HEK293 (cell line): ENCODE measurements around the gene GARIN5A.

ENCODE experiments used
- CTCF ChIA-PET: fragments of 350-600 bp; formaldehyde crosslinking; extraction: SDS; loops from one replicate; lab custom pipeline; 2021; ENCODE audit warnings: antibody characterized with exemption; lab: Yijun Ruan, JAX
- POLR2A ChIA-PET: fragments of 300-600 bp; formaldehyde crosslinking; extraction: SDS; loops from one replicate; lab custom pipeline; 2020; ENCODE audit warnings: antibody characterized with exemption, inconsistent platforms; lab: Yijun Ruan, JAX
- H3K27ac ChIP-seq: fragments of 200-500 bp; sonication (Bioruptor generic); 2 replicates; pipeline ENCODE4 v1.5.1; 2014; ENCODE audit warnings: low read depth, low read length, control low read depth, inconsistent platforms; ENCODE audit errors: extremely low read depth
- H3K36me3 ChIP-seq, 2 experiments: fragments of 200-500 bp in 1 of 2; sonication (Bioruptor generic) in 1 of 2; 1 replicate in 1 of 2; 2 replicates in 1 of 2; pipeline ENCODE4 v1.5.1; 2014 to 2017; ENCODE audit warnings: inconsistent platforms in 2 of 2, low read length in 2 of 2; ENCODE audit not compliant: control insufficient read depth in 2 of 2, insufficient read depth in 1 of 2
- H3K4me1 ChIP-seq: fragments of 200-500 bp; sonication (Bioruptor generic); 2 replicates; pipeline ENCODE4 v1.5.1; 2014; ENCODE audit warnings: mild to moderate bottlenecking, low read length, inconsistent platforms; ENCODE audit not compliant: control insufficient read depth, insufficient read depth
- H3K4me3 ChIP-seq: 2 replicates; pipeline ENCODE4 v1.5.1; 2011; ENCODE audit warnings: low read depth, mild to moderate bottlenecking, control low read depth, low read length, moderate library complexity
- H3K9me3 ChIP-seq: fragments of 200-500 bp; sonication (Bioruptor generic); 2 replicates; pipeline ENCODE4 v1.5.1; 2014; ENCODE audit warnings: low read depth, low read length, inconsistent platforms; ENCODE audit not compliant: control insufficient read depth, insufficient read depth
- BCL11B ChIP-seq: fragments of 450-650 bp; formaldehyde crosslinking; IDR thresholded peaks from 2 replicates; pipeline ENCODE4 v1.5.1; 2016; ENCODE audit warnings: low read depth, missing biosample characterization, missing genetic modification characterization
- EGR2 ChIP-seq: fragments of 450-650 bp; formaldehyde crosslinking; IDR thresholded peaks from 2 replicates; pipeline ENCODE4 v1.5.1; 2016; ENCODE audit warnings: low read depth, missing biosample characterization, missing genetic modification characterization
- GLIS2 ChIP-seq: fragments of 450-650 bp; formaldehyde crosslinking; IDR thresholded peaks from 2 replicates; pipeline ENCODE4 v1.5.1; 2016; ENCODE audit warnings: missing biosample characterization, missing genetic modification characterization
- REPIN1 ChIP-seq: fragments of 450-650 bp; formaldehyde crosslinking; IDR thresholded peaks from 2 replicates; pipeline ENCODE4 v1.5.1; 2017; ENCODE audit warnings: missing biosample characterization, missing genetic modification characterization, low read depth
- SCRT1 ChIP-seq: fragments of 450-650 bp; formaldehyde crosslinking; IDR thresholded peaks from 2 replicates; pipeline ENCODE4 v1.5.1; 2016; ENCODE audit warnings: missing biosample characterization, missing genetic modification characterization, borderline replicate concordance
- SP7 ChIP-seq: fragments of 450-650 bp; formaldehyde crosslinking; IDR thresholded peaks from 2 replicates; pipeline ENCODE4 v1.5.1; 2016; ENCODE audit warnings: missing biosample characterization, missing genetic modification characterization
- TCF7L2 ChIP-seq: IDR thresholded peaks from 2 replicates; pipeline ENCODE4 v1.6.1; 2011; ENCODE audit warnings: low read depth, mild to moderate bottlenecking, inconsistent platforms, low read length, moderate library complexity, borderline replicate concordance
- ZBTB17 ChIP-seq: fragments of 450-650 bp; formaldehyde crosslinking; IDR thresholded peaks from 2 replicates; pipeline ENCODE4 v1.5.1; 2016; ENCODE audit warnings: missing biosample characterization, missing genetic modification characterization
- ZBTB8A ChIP-seq: fragments of 450-650 bp; formaldehyde crosslinking; IDR thresholded peaks from 2 replicates; pipeline ENCODE4 v1.5.1; 2016; ENCODE audit warnings: missing biosample characterization, missing genetic modification characterization
- ZNF10 ChIP-seq: fragments of 450-650 bp; formaldehyde crosslinking; IDR thresholded peaks from 2 replicates; pipeline ENCODE4 v1.5.1; 2017; ENCODE audit warnings: missing biosample characterization, missing genetic modification characterization
- ZNF169 ChIP-seq: fragments of 450-650 bp; formaldehyde crosslinking; IDR thresholded peaks from 2 replicates; pipeline ENCODE4 v1.5.1; 2016; ENCODE audit warnings: missing biosample characterization, missing genetic modification characterization
- ZNF221 ChIP-seq: fragments of 450-650 bp; formaldehyde crosslinking; IDR thresholded peaks from 2 replicates; pipeline ENCODE4 v1.5.1; 2017; ENCODE audit warnings: missing biosample characterization, missing genetic modification characterization, borderline replicate concordance
- ZNF24 ChIP-seq: fragments of 450-650 bp; formaldehyde crosslinking; IDR thresholded peaks from 2 replicates; pipeline ENCODE4 v1.5.1; 2016; ENCODE audit warnings: missing biosample characterization, missing genetic modification characterization
- ZNF248 ChIP-seq: fragments of 450-650 bp; formaldehyde crosslinking; IDR thresholded peaks from 2 replicates; pipeline ENCODE4 v1.5.1; 2017; ENCODE audit warnings: missing biosample characterization, missing genetic modification characterization
- ZNF37A ChIP-seq: fragments of 450-650 bp; IDR thresholded peaks from 2 replicates; pipeline ENCODE4 v1.5.1; 2018; ENCODE audit warnings: missing biosample characterization, missing genetic modification characterization
- ZNF473 ChIP-seq: fragments of 450-650 bp; formaldehyde crosslinking; IDR thresholded peaks from 2 replicates; pipeline ENCODE4 v1.5.1; 2017; ENCODE audit warnings: missing biosample characterization, missing genetic modification characterization
- ZNF510 ChIP-seq: fragments of 450-650 bp; formaldehyde crosslinking; IDR thresholded peaks from 2 replicates; pipeline ENCODE4 v1.5.1; 2018; ENCODE audit warnings: mild to moderate bottlenecking, missing genetic modification characterization, missing biosample characterization; ENCODE audit not compliant: insufficient replicate concordance
- ZNF518A ChIP-seq: fragments of 450-650 bp; formaldehyde crosslinking; conservative IDR thresholded peaks from 2 replicates; pipeline ENCODE4 v1.5.1; 2016; ENCODE audit warnings: low read depth, missing biosample characterization, missing genetic modification characterization
- ZNF548 ChIP-seq: fragments of 450-650 bp; formaldehyde crosslinking; IDR thresholded peaks from 2 replicates; pipeline ENCODE4 v1.5.1; 2016; ENCODE audit warnings: missing biosample characterization, missing genetic modification characterization
- ZNF560 ChIP-seq: fragments of 450-650 bp; formaldehyde crosslinking; IDR thresholded peaks from 2 replicates; pipeline ENCODE4 v1.5.1; 2017; ENCODE audit warnings: missing biosample characterization, missing genetic modification characterization, borderline replicate concordance
- ZNF600 ChIP-seq: fragments of 450-650 bp; formaldehyde crosslinking; IDR thresholded peaks from 2 replicates; pipeline ENCODE4 v1.5.1; 2016; ENCODE audit warnings: missing biosample characterization, missing genetic modification characterization
- ZNF626 ChIP-seq: fragments of 450-650 bp; sonication (Bioruptor Pico); formaldehyde crosslinking; IDR thresholded peaks from 2 replicates; pipeline ENCODE4 v1.5.1; 2018; ENCODE audit warnings: missing biosample characterization, missing genetic modification characterization, inconsistent platforms
- ZNF701 ChIP-seq: fragments of 450-650 bp; formaldehyde crosslinking; IDR thresholded peaks from 2 replicates; pipeline ENCODE4 v1.5.1; 2016; ENCODE audit warnings: missing biosample characterization, missing genetic modification characterization
- ZNF707 ChIP-seq: fragments of 450-650 bp; formaldehyde crosslinking; IDR thresholded peaks from 2 replicates; pipeline ENCODE4 v1.5.1; 2016; ENCODE audit warnings: missing biosample characterization, missing genetic modification characterization
- ZNF777 ChIP-seq: fragments of 450-650 bp; formaldehyde crosslinking; IDR thresholded peaks from 2 replicates; pipeline ENCODE4 v1.5.1; 2017; ENCODE audit warnings: missing biosample characterization, missing genetic modification characterization, borderline replicate concordance
- TF ChIP-seq, protein P1 (sequence below): fragments of 450-650 bp; formaldehyde crosslinking; IDR thresholded peaks from 2 replicates; pipeline ENCODE4 v1.5.1; 2016; ENCODE audit warnings: missing biosample characterization, missing genetic modification characterization
- TF ChIP-seq, protein P2 (sequence below): fragments of 450-650 bp; formaldehyde crosslinking; IDR thresholded peaks from 2 replicates; pipeline ENCODE4 v1.5.1; 2016; ENCODE audit warnings: missing biosample characterization, missing genetic modification characterization
- TF ChIP-seq, protein P3 (sequence below): fragments of 450-650 bp; formaldehyde crosslinking; IDR thresholded peaks from 2 replicates; pipeline ENCODE4 v1.5.1; 2016; ENCODE audit warnings: missing biosample characterization, missing genetic modification characterization, low read depth

GARIN5A gene

GRCh38 chr19:50511069-50511822 is 34.6 kb upstream of the GARIN5A start, which contains the start of gene JOSD2:
TSS of gene JOSD2 (minus strand) at chr19:50511191. CDS start at chr19:50510431, 760 bp downstream.
- ChIA-PET CTCF (interaction anchor here (0.7 to 2.7 kb wide), 7 partner anchors 17 to 345 kb away, joined by 3 to 11 read pairs (median 4); no protein-coding TSS in a partner anchor), POLR2A (interaction anchor here (0.5 to 1.7 kb wide), 21 partner anchors 9 to 1269 kb away, joined by 3 to 8 read pairs (median 4); partner anchors contain the start of gene KCNC3)
- H3K4me3 ChIP-seq: peak within 1 kb of the TSS; percentile 64
- H3K4me1 ChIP-seq: peaks cover 5% of the 10 kb centered on the region
- H3K9me3 ChIP-seq: no peaks in the 10 kb centered on the region
- peak within 1 kb of the TSS; percentile 76 for H3K27ac ChIP-seq
- H3K36me3 ChIP-seq: no peaks in the 10 kb centered on the region; a peak in 1 of 3 replicates
- TF ChIP-seq ZNF24 (tag by site-specific recombination): peak; percentile 86
- no peak for TF ChIP-seq BCL11B (tag by site-specific recombination)
- TF ChIP-seq, protein P1, sequence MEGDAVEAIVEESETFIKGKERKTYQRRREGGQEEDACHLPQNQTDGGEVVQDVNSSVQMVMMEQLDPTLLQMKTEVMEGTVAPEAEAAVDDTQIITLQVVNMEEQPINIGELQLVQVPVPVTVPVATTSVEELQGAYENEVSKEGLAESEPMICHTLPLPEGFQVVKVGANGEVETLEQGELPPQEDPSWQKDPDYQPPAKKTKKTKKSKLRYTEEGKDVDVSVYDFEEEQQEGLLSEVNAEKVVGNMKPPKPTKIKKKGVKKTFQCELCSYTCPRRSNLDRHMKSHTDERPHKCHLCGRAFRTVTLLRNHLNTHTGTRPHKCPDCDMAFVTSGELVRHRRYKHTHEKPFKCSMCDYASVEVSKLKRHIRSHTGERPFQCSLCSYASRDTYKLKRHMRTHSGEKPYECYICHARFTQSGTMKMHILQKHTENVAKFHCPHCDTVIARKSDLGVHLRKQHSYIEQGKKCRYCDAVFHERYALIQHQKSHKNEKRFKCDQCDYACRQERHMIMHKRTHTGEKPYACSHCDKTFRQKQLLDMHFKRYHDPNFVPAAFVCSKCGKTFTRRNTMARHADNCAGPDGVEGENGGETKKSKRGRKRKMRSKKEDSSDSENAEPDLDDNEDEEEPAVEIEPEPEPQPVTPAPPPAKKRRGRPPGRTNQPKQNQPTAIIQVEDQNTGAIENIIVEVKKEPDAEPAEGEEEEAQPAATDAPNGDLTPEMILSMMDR (tag by site-specific recombination): no peak
- 0 out of 2 replicates have a peak, but pooled peaks have one; percentile 8 for TF ChIP-seq SCRT1
- no peak for TF ChIP-seq ZNF169 (tag by site-specific recombination)
- TF ChIP-seq ZBTB17 (tag by site-specific recombination): peak; percentile 97
- no peak for TF ChIP-seq ZNF10
- peak; percentile 88; the same call in 1 of the 2 replicates for TF ChIP-seq SP7 (tag by site-specific recombination)
- TF ChIP-seq ZNF626 (tag by site-specific recombination): no peak
- TF ChIP-seq, protein P2, sequence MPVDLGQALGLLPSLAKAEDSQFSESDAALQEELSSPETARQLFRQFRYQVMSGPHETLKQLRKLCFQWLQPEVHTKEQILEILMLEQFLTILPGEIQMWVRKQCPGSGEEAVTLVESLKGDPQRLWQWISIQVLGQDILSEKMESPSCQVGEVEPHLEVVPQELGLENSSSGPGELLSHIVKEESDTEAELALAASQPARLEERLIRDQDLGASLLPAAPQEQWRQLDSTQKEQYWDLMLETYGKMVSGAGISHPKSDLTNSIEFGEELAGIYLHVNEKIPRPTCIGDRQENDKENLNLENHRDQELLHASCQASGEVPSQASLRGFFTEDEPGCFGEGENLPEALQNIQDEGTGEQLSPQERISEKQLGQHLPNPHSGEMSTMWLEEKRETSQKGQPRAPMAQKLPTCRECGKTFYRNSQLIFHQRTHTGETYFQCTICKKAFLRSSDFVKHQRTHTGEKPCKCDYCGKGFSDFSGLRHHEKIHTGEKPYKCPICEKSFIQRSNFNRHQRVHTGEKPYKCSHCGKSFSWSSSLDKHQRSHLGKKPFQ: no peak
- TF ChIP-seq ZNF701 (tag by site-specific recombination): no peak
- no peak for TF ChIP-seq ZNF221 (tag by site-specific recombination)
- TF ChIP-seq ZNF600 (tag by site-specific recombination): no peak
- no peak for TF ChIP-seq REPIN1
- TF ChIP-seq ZNF37A (tag by site-specific recombination): no peak
- no peak for TF ChIP-seq TCF7L2
- TF ChIP-seq ZNF777: no peak; the same call in 1 of the 2 replicates
- TF ChIP-seq ZNF510 (tag by site-specific recombination): no peak
- no peak for TF ChIP-seq ZNF473
- TF ChIP-seq ZNF548: no peak
- TF ChIP-seq ZNF560 (tag by site-specific recombination): no peak
- TF ChIP-seq, protein P3, sequence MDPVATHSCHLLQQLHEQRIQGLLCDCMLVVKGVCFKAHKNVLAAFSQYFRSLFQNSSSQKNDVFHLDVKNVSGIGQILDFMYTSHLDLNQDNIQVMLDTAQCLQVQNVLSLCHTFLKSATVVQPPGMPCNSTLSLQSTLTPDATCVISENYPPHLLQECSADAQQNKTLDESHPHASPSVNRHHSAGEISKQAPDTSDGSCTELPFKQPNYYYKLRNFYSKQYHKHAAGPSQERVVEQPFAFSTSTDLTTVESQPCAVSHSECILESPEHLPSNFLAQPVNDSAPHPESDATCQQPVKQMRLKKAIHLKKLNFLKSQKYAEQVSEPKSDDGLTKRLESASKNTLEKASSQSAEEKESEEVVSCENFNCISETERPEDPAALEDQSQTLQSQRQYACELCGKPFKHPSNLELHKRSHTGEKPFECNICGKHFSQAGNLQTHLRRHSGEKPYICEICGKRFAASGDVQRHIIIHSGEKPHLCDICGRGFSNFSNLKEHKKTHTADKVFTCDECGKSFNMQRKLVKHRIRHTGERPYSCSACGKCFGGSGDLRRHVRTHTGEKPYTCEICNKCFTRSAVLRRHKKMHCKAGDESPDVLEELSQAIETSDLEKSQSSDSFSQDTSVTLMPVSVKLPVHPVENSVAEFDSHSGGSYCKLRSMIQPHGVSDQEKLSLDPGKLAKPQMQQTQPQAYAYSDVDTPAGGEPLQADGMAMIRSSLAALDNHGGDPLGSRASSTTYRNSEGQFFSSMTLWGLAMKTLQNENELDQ (tag by site-specific recombination): no peak
- TF ChIP-seq ZNF248 (tag by site-specific recombination): no peak
- peak; percentile 48 for TF ChIP-seq ZNF518A (tag by site-specific recombination)
- peak; percentile 85 for TF ChIP-seq ZBTB8A (tag by site-specific recombination)
- peak; percentile 76 for TF ChIP-seq EGR2 (tag by site-specific recombination)
- TF ChIP-seq GLIS2: peak; percentile 77
- TF ChIP-seq ZNF707 (tag by site-specific recombination): no peak
